ENCODE data around the gene PMIS2.

PMIS2 gene

GRCh38 chr19:35560677-35561076 is 25.3 kb upstream of the PMIS2 start:
- no peak overlapping the region for H3K9ac ChIP-seq (ENCODE audit: low read depth, low read length)
- H3K4me1 ChIP-seq (ENCODE audit: insufficient read depth, low read length) = no peaks in the 10 kb centered on the region
- H3K9me3 ChIP-seq (ENCODE audit: control insufficient read depth, insufficient read depth, low read length) = no peaks in the 10 kb centered on the region
- H3K36me3 ChIP-seq (ENCODE audit: insufficient read depth, low read length) = no peaks in the 10 kb centered on the region

GRCh38 chr19:35561436-35561835 is 24.5 kb upstream of the PMIS2 start:
- H3K4me1 ChIP-seq (ENCODE audit: insufficient read depth, low read length) = no peaks in the 10 kb centered on the region
- H3K9me3 ChIP-seq (ENCODE audit: control insufficient read depth, insufficient read depth, low read length) = no peaks in the 10 kb centered on the region
- H3K36me3 ChIP-seq (ENCODE audit: insufficient read depth, low read length) = no peaks in the 10 kb centered on the region
- no peak overlapping the region for H3K9ac ChIP-seq (ENCODE audit: low read depth, low read length)

GRCh38 chr19:35562336-35562735 is 23.6 kb upstream of the PMIS2 start:
- Histone ChIP-seq H3K9ac (ENCODE audit: low read depth, low read length) (no peak overlapping the region), H3K4me1 (ENCODE audit: insufficient read depth, low read length) (no peaks in the 10 kb centered on the region), H3K36me3 (ENCODE audit: insufficient read depth, low read length) (no peaks in the 10 kb centered on the region), H3K9me3 (ENCODE audit: control insufficient read depth, insufficient read depth, low read length) (no peaks in the 10 kb centered on the region)

- no peak overlapping the region for H3K9ac ChIP-seq (ENCODE audit: low read depth, low read length)
- no peaks in the 10 kb centered on the region for H3K9me3 ChIP-seq (ENCODE audit: control insufficient read depth, insufficient read depth, low read length)
- H3K4me1 ChIP-seq (ENCODE audit: insufficient read depth, low read length) = no peaks in the 10 kb centered on the region
- no peaks in the 10 kb centered on the region for H3K36me3 ChIP-seq (ENCODE audit: insufficient read depth, low read length)
Observed at GRCh38 chr19:35562776-35563175, 23.2 kb upstream of the PMIS2 start.

- Histone ChIP-seq H3K4me1 (ENCODE audit: insufficient read depth, low read length) (no peaks in the 10 kb centered on the region), H3K9me3 (ENCODE audit: control insufficient read depth, insufficient read depth, low read length) (no peaks in the 10 kb centered on the region), H3K9ac (ENCODE audit: low read depth, low read length) (no peak within 1 kb of the TSS), H3K36me3 (ENCODE audit: insufficient read depth, low read length) (no peaks in the 10 kb centered on the region)
Observed at GRCh38 chr19:35563207-35563829, 22.7 kb upstream of the PMIS2 start, which contains the start of gene ATP4A. Gene ATP4A (minus strand): TSS chr19:35563658. CDS start chr19:35563629, 29 bp downstream.

- Histone ChIP-seq H3K9ac (ENCODE audit: low read depth, low read length) (no peak overlapping the region), H3K4me1 (ENCODE audit: insufficient read depth, low read length) (no peaks in the 10 kb centered on the region), H3K36me3 (ENCODE audit: insufficient read depth, low read length) (no peaks in the 10 kb centered on the region), H3K9me3 (ENCODE audit: control insufficient read depth, insufficient read depth, low read length) (no peaks in the 10 kb centered on the region)
Observed at GRCh38 chr19:35565016-35565856, 20.7 kb upstream of the PMIS2 start.

- no peak overlapping the region for H3K9ac ChIP-seq (ENCODE audit: low read depth, low read length)
- H3K9me3 ChIP-seq (ENCODE audit: control insufficient read depth, insufficient read depth, low read length) = no peaks in the 10 kb centered on the region
- H3K36me3 ChIP-seq (ENCODE audit: insufficient read depth, low read length) = no peaks in the 10 kb centered on the region
- no peaks in the 10 kb centered on the region for H3K4me1 ChIP-seq (ENCODE audit: insufficient read depth, low read length)
Observed at GRCh38 chr19:35566738-35567137, 19.2 kb upstream of the PMIS2 start.

GRCh38 chr19:35569281-35569781 is 16.6 kb upstream of the PMIS2 start:
- H3K9me3 ChIP-seq (ENCODE audit: control insufficient read depth, insufficient read depth, low read length) = no peaks in the 10 kb centered on the region
- H3K4me1 ChIP-seq (ENCODE audit: insufficient read depth, low read length) = no peaks in the 10 kb centered on the region
- H3K9ac ChIP-seq (ENCODE audit: low read depth, low read length) = no peak overlapping the region
- no peaks in the 10 kb centered on the region for H3K36me3 ChIP-seq (ENCODE audit: insufficient read depth, low read length)

- H3K9me3 ChIP-seq (ENCODE audit: control insufficient read depth, insufficient read depth, low read length) = peaks cover 2% of the 10 kb centered on the region; the same call in 1 of the 2 replicates
- no peaks in the 10 kb centered on the region for H3K36me3 ChIP-seq (ENCODE audit: insufficient read depth, low read length)
- no peaks in the 10 kb centered on the region for H3K4me1 ChIP-seq (ENCODE audit: insufficient read depth, low read length)
- H3K9ac ChIP-seq (ENCODE audit: low read depth, low read length) = no peak overlapping the region
Observed at GRCh38 chr19:35571406-35571965, 14.5 kb upstream of the PMIS2 start.

- Histone ChIP-seq H3K4me1 (ENCODE audit: insufficient read depth, low read length) (no peaks in the 10 kb centered on the region), H3K9me3 (ENCODE audit: control insufficient read depth, insufficient read depth, low read length) (peaks cover 2% of the 10 kb centered on the region; the same call in 1 of the 2 replicates), H3K9ac (ENCODE audit: low read depth, low read length) (no peak overlapping the region), H3K36me3 (ENCODE audit: insufficient read depth, low read length) (no peaks in the 10 kb centered on the region)
Observed at GRCh38 chr19:35577918-35578317, 8.1 kb upstream of the PMIS2 start.

GRCh38 chr19:35578707-35579106 is 7.3 kb upstream of the PMIS2 start:
- peaks cover 2% of the 10 kb centered on the region; the same call in 1 of the 2 replicates for H3K9me3 ChIP-seq (ENCODE audit: control insufficient read depth, insufficient read depth, low read length)
- H3K9ac ChIP-seq (ENCODE audit: low read depth, low read length) = no peak overlapping the region
- no peaks in the 10 kb centered on the region for H3K36me3 ChIP-seq (ENCODE audit: insufficient read depth, low read length)
- no peaks in the 10 kb centered on the region for H3K4me1 ChIP-seq (ENCODE audit: insufficient read depth, low read length)

- Histone ChIP-seq H3K4me1 (ENCODE audit: insufficient read depth, low read length) (no peaks in the 10 kb centered on the region), H3K36me3 (ENCODE audit: insufficient read depth, low read length) (no peaks in the 10 kb centered on the region), H3K9ac (ENCODE audit: low read depth, low read length) (no peak overlapping the region), H3K9me3 (ENCODE audit: control insufficient read depth, insufficient read depth, low read length) (no peaks in the 10 kb centered on the region)
Observed at GRCh38 chr19:35582760-35583159, 3.2 kb upstream of the PMIS2 start.

GRCh38 chr19:35587321-35587720 is 1.3 kb downstream of the PMIS2 start:
- Histone ChIP-seq H3K9me3 (ENCODE audit: control insufficient read depth, insufficient read depth, low read length) (no peaks in the 10 kb centered on the region), H3K9ac (ENCODE audit: low read depth, low read length) (no peak overlapping the region), H3K36me3 (ENCODE audit: insufficient read depth, low read length) (no peaks in the 10 kb centered on the region), H3K4me1 (ENCODE audit: insufficient read depth, low read length) (no peaks in the 10 kb centered on the region)

- Histone ChIP-seq H3K9ac (ENCODE audit: low read depth, low read length) (no peak overlapping the region), H3K36me3 (ENCODE audit: insufficient read depth, low read length) (no peaks in the 10 kb centered on the region), H3K4me1 (ENCODE audit: insufficient read depth, low read length) (no peaks in the 10 kb centered on the region), H3K9me3 (ENCODE audit: control insufficient read depth, insufficient read depth, low read length) (no peaks in the 10 kb centered on the region)
Observed at GRCh38 chr19:35590875-35591274, 4.9 kb downstream of the PMIS2 start.
